GM19455 (cell line): ENCODE measurements around the gene GPRIN2.
"Not testable (repeated sequence)": the region's sequence is repeated elsewhere in the genome, so short reads cannot be mapped to it uniquely, and the experiment has no call there.

Experiments used
- ATAC-seq: cut with Tn5 transposase; IDR thresholded peaks from one replicate; pipeline ENCODE4 v1.9.1; 2021; ENCODE audit not compliant: unreplicated experiment

GPRIN2 gene

DNA sequence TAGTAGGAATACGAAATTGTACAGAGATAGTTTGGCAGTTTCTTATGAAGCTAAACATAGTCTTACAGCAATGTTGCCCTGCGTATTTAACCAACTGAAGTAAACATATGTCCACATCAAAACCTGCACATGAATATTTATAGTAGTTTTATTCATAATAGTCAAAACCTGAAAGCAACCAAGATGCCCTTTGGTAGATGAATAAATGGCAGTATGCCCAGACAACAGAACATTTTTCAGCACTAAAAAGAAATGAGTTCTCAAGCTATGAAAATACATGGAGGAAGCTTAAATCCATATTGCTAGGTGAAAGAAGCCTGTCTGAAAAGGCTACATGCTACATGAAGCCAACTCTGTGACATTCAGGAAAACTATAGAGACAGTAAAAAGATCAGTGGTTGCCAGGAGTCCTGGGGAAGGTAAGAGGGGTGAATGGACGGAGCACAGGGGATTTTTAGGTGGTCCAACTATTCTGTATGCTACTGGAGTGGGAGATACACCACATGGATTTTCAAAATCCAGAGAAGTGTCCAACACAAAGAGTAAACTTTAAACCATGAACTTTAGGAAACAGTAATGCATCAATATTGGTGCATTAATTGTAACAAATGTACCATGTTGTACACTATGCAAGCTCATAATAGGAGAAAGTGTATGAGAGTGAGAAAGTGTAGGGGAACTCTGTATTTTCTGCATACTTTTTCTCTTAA lies 17.6 kb downstream of the GPRIN2 start:
- ATAC-seq: no peak

DNA sequence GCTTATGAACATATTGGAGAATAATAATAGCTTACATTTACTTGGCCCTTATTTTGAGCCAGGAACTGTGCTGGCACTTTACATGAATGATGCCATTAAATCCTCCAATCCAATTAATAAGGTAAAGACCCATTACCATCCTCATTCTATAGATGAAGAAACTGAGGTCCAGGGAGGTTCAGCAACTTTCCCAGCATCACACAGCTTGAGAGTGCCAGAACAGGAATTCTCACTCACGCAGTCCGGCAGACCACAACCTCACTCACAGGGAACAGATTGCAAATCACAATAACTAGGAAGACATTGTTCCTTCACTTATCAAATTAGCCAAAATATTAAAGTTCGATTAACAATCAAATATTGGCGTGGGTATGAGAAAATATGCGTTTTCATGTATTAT lies 18.3 kb downstream of the GPRIN2 start:
- ATAC-seq: no peak

DNA sequence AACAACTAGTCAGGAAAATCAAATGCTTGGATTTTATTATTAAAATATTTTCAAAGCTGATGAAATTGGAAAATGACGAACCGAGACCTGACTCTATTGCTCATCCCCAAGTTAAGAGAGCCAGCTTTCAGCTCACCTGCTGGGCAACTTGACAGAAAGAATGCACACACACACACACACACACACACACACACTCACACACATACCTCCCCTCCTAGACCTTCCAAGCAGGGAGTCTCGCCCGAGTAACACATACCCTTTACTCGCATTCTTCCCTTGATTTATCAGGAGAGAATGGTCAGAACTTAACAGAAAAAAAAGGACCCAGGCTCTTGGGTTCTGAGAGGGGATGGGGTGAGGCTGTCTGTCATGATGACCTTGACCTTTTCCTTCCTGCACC lies 19.1 kb downstream of the GPRIN2 start:
- ATAC-seq: no peak

DNA sequence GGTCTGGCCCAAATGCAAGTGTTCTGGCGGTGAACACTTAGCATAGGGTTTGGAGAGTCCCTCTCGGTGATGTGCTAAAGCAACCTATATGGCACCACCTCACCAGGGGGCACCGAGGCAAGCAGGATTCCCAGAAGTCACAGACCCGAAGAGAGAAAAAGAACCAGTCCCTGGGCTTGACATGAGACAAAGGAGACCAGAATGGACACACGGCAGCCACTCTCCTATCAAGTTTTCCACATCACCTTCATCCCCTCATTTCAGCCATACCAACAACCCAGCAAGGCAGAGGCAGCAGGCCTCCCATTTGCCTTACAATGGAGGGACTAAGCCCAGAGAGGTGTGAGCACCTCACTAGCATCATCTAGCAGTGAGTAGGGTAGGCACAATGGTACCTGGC lies 19.7 kb downstream of the GPRIN2 start:
- ATAC-seq: no peak

DNA sequence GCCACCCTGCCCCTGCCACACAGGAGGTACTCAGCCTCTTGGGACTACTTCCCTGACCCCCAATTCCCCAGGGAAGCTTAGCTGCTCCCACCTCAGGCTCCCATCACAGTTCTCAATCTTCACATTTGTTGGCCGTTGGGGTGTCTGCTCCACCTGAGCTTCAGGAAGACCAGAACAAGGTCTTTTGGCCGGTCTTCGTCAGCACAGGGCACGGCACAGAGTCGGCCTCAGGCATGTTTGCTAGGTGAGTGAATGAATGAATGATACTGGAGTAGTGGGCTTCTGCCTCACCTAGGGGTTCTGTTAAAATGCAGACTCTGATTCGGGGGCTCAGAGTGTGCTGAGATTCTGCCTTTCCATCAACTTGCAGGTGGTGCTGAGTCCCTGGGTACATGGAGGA lies 20.3 kb downstream of the GPRIN2 start:
- no peak for ATAC-seq

GRCh38 chr10:46534828-46535524 lies 21.5 kb downstream of the GPRIN2 start:
- ATAC-seq: no peak

DNA sequence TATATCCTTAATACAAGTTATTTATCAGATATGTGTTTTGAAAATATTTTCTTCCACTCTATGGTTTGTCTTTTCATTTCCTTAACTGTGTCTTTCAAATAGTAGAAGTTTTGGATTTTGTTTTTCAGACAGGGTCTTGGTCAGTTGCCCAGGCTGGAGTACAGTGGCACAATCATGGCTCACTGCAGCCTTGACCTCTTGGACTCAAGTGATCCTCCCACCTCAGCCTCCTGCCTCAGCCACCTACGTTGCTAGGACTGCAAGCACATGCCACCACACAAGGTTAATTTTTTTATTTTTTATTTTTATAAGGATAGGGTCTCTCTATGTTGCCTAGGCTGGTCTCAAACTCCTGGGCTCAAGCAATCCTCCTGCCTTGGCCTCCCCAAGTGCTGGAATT lies 24.2 kb downstream of the GPRIN2 start:
- not testable (repeated sequence) for ATAC-seq

DNA sequence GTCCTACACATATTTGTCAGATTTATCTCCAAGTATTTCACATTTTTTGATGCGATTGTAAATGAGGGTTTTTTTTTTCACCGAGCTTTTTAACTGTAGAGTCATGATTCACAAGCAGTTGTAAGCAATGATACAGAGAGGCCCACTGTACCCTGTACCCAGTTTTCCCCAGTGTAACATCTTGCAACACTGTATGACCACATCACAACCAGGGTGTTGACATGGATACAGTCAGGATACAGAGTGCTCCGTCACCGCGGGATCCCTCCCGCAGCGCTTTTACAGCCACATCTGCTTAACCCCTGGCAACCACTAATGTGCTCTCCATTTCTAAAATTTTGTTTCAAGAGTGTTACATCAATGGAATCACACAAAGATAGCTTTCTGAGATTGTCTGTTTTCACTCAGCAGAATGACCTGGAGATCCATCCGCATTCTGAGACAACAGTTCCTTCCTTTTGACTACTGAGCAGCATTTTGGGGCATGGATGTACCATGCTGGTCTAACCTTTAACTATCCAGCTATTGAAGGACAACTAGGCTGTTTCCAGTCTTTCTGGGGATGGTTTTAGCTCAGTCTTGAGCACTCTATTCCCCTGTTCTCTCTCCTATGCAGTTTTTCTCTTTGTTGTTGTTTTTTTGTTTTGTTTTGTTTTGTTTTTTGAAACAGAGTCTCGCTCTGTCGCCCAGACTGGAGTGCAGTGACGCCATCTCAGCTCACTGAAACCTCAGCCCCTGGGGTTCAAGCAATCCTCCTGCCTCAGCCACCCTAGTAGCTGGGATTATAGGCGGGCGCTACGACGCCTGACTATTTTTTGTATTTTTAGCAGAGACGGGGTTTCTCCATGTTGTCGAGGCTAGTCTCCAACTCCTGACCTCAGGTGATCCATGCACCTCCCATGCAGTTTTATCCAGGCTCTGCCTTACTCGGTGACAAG lies 25.9 kb downstream of the GPRIN2 start:
- no peak for ATAC-seq

DNA sequence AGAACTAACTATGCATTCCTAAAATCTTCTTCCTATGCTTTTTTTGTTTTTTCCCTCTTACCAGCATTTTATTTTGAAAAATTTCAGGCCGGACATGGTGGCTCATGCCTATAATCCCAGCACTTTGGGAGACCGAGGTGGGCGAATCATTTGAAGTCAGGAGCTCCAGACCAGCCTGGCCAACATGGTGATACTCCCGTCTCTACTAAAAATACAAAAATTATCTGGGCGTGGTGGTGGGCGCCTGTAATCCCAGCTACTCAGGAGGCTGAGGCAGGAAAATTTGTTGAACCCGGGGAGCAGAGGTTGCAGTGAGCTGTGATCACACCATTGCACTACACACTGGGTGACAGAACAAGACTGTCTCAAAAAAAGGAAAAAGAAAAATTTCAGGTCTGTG lies 26.7 kb downstream of the GPRIN2 start:
- ATAC-seq: not testable (repeated sequence)

DNA sequence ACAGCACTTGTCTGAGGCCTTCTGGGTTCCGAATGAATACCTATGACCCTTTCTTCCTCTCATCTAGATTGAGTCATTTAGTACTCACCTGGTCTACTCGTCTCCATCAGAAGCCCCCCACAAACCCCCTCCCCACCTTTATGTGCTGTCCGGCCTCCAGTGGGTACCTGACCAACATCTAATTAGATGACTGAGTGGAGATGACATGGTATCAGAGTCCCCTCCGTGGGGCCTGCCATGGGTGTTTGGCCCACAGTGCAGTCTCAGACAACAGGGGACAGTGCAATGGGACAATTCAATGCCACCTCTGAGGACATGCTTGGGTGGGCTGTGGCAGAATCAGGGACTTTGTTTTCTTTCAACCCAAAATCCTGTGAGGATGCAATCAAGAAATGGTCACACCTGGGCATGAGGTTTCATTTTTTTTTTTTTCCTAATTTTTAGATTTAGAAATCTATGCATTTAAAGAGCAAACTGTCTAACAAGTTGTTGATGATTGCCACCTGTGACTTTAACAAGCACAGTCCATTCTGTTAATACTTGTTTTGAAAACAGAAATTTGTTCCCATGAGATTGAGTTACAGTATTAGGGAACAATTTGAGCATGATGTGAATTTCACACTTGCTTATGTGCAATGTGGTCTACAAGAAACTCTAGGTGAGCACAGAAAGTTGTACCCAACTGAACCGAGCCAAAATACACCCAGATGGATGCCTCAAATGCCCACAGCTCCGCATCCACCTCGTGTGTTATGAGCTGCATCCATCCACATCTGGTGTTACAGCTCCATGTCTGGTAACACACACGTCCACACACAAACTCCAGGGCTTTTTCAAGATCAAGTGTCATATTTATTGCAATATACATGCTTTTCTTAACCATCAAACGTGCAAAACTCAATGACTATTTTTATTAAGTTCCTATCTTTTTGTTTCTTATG lies 27.5 kb downstream of the GPRIN2 start:
- ATAC-seq: no peak

DNA sequence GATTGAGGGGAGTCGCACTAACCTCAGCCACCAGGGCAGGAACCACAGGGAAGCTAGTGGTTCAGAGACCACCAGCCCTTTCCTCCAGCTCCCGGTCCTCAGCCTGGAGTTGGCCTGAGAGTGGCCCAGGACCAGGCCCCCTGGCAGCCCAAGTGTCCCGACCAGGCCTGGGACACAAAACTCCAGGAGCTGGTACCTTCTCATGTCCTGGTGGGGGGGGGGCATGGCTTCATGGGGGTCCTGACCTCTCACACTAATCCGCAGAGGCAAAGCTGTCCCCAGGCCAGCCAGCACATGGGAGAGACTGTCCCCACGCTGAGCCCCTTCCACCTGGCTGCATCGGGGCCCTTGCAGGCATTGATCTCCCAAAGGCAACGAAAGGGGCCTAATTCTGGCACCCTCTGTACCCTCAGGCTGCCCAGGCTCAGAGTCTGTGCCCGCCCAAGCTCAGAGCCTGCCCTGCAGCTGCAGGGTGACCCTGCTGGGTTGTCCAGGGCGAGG lies 28.2 kb downstream of the GPRIN2 start:
- ATAC-seq: no peak

GRCh38 chr10:46527241-46527811 lies 29.1 kb downstream of the GPRIN2 start:
- ATAC-seq: no peak

DNA sequence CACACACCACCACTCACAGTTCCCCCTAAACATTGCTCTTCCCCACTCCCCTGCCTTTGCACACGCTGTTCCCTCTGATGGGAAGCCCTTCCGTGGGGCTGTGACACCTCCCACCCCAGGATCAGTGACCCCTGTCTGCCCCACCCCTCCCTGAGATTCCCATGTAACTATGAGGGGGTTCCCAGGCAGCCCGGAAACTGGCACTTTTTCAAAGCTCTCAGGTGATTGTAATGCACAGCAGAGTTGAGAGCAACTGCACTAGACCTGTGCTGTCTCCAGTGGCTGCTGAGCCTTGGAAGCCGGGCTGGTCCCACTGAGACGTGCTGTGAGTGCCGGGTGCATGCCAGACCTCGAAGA lies 29.8 kb downstream of the GPRIN2 start:
- no peak for ATAC-seq

GRCh38 chr10:46525824-46526681 lies 30.4 kb downstream of the GPRIN2 start:
- no peak for ATAC-seq

DNA sequence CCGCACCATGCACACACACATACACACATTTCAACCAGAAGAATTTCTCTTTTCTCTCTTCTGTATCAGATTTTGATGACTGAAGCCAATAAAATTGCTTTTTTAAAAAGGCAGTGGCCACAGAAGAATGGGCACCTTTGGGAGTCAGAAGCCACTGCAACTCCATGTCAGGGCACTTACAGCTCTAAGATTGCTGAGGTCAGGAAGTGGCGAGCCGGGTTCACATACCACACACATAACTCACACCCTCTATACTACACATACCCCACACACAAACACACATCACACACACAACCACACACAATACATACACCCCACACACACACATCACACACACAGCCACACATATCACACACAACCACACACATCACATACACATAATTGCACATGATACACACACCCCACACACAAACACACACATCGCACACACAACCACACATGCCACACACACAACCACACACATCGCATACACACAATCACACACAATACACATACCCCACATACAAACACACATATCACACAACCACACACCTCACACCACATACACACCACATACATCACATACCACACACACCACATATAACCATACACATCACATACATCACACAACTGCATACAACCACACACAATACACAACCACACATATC lies 31.2 kb downstream of the GPRIN2 start:
- ATAC-seq: no peak

DNA sequence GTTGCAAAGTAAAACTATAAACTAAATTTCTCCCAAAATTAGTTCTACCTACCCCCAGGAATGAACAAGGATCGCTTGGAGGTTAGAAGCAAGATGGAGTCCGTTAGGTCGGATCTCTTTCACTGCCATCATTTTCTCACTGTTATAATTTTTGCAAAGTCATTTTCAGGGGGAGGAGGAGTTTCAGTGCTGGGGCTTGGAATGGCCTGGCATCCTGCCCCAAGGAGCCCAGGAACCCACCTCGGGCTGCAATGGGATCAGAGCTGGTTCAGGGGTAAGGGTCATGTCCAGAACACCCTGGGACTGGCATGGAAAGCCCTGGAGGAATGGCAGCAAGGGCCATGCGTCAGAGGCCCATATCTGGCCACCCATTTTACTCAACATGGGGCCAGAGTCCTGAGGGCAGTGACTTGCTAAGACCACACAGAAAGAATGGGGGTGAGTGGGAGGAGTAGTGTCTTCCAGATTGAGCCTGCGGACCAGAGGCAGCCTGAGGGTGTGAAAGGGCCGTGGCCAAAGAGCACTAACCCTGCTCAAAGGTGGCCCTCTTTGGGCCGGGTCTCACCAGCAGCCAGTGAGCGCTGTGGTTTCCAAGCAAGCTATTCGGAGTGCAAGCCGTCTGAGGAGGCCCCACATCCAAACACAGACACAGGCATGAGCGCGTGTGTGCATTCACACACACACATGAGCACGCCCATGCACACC lies 31.8 kb downstream of the GPRIN2 start:
- no peak for ATAC-seq

GRCh38 chr10:46523962-46524471 lies 32.4 kb downstream of the GPRIN2 start:
- no peak for ATAC-seq
